GM18867 (cell line): ENCODE measurements around the gene DNPH1.
A peak's percentile ranks its signal among the peaks of the same experiment; 100 is the strongest.

Experiments
- ATAC-seq: cut with Tn5 transposase; IDR thresholded peaks from one replicate; pipeline ENCODE4 v1.9.1; 2021; ENCODE audit warnings: mild to moderate bottlenecking, moderate library complexity; ENCODE audit not compliant: unreplicated experiment

Gene DNPH1, protein sequence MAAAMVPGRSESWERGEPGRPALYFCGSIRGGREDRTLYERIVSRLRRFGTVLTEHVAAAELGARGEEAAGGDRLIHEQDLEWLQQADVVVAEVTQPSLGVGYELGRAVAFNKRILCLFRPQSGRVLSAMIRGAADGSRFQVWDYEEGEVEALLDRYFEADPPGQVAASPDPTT

GRCh38 chr6:43228951-43229802 lies at the start of gene DNPH1:
DNPH1 (minus strand) TSS chr6:43229481; CDS start chr6:43229456, 25 bp downstream.
- ATAC-seq = peak; percentile 85

- no peak for ATAC-seq
Measured at GRCh38 chr6:43278524-43279078, 49.3 kb upstream of the DNPH1 start.

- ATAC-seq = no peak
Measured at GRCh38 chr6:43277643-43278523, 48.6 kb upstream of the DNPH1 start.

GRCh38 chr6:43277306-43277642 lies 48.0 kb upstream of the DNPH1 start:
- no peak for ATAC-seq

- ATAC-seq = no peak
Measured at GRCh38 chr6:43276577-43277305, 47.5 kb upstream of the DNPH1 start.

- ATAC-seq = no peak
Measured at GRCh38 chr6:43275801-43276576, 46.7 kb upstream of the DNPH1 start.

GRCh38 chr6:43274916-43275597 lies 45.8 kb upstream of the DNPH1 start:
- ATAC-seq = no peak

- ATAC-seq = no peak
Measured at GRCh38 chr6:43274127-43274915, 45.0 kb upstream of the DNPH1 start.

- no peak for ATAC-seq
Measured at GRCh38 chr6:43273707-43274106, 44.4 kb upstream of the DNPH1 start.

GRCh38 chr6:43271944-43272343 lies 42.7 kb upstream of the DNPH1 start:
- no peak for ATAC-seq

DNA sequence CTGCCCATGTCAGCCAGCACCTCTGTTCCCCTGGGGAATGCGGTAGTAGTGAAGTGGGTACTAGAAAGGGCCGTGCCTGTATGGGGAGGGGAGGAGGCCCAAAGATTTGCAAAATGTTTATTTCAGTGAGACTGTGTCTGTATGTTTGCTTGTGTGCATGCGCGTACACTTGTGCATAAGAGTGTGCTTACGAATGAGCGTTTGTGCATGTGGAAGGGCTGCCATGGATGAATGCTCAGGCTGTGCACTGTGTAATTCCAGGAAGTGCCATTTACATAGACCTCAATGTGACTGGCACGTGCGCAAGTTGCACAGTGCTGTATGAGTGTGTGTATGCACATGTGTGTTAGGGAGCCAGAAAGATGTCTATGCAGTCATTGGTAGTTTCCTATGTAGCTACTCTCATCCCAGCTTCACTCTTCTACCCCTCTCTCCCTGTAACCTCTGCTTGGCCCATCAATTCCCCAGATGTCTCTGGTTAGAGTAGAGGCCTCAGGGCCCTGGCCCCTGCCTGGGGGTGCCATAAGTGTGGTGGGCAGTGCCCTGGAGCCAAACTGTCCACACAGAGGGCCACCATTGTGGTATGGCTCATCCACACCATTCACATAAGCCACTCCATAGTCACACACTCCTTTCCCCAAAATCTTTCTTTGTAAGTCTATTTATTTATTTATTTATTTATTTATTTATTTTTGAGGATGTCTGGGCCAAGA lies 42.0 kb upstream of the DNPH1 start:
- ATAC-seq = peak; percentile 47

- ATAC-seq = no peak
Measured at GRCh38 chr6:43269273-43270007, 40.2 kb upstream of the DNPH1 start.

DNA sequence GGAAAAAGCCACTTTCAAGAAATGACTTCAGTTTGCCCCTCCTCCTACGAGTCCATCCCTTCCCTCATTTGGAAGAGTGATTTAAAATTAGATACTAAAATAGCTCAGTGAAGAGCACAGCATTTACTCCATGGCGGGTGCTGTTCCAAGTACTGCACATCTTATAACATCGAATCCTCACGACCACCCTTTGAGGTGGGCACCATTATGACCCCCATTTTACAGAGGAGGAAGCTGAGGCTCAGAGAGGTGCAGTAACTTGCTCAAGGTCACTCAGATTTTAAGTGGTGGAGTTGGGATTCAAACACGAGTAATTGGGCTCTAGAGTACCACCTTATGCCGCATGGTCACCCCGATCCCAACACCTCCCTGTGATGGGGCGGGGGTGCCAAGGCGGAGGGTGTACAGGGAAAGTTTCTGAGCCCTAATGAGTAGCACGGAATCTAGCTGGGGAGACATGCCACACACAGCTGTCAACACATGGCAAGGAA lies 39.5 kb upstream of the DNPH1 start:
- ATAC-seq = no peak

DNA sequence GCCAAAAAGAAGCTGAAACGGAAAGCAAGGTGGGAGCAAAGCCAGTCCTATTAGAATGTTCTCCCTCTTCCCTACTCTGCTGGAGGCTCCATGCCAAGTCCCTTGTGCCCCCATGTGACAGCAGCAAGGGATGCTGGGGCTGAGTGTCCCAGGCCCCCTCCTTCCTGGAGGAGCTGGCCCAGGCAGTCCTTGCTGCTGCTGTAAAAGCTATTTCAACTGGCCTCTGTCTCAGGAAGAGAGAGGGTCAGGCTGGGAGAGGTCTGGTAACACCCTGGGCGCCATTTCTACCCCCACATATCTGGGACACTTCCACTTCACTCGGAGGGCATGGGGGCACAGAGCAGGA lies 39.0 kb upstream of the DNPH1 start:
- no peak for ATAC-seq

- ATAC-seq = no peak
Measured at GRCh38 chr6:43267619-43268354, 38.5 kb upstream of the DNPH1 start.

- no peak for ATAC-seq
Measured at GRCh38 chr6:43265564-43265963, 36.3 kb upstream of the DNPH1 start.
